ENCODE data around the gene KRT9.

The KRT9 gene

DNA sequence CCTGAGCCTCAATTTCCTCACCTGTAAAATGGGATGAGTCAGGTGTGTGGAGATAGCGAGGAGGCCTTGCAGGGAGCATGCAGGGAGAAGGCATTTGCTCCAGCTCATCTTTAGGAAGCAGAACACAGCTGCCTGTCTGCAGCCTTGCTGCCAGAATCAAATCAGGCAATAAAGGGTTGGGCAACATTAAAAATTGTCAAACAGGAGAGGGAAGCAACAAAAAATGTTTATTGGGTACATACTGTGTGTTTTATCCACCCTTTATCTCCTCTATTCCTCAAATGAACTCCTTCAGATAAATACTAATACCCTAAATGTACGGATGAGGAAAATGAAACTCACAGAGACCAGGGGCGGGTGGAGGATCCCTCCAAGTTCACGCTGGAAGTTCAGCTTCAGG, 28.5 kb upstream of the KRT9 start:
- Histone ChIP-seq H3K4me3 (ENCODE audit: low read depth in 1 of 2, low read length in 2 of 2) (no peak overlapping the region), H3K9ac (ENCODE audit: low read depth in 1 of 2, low read length in 2 of 2) (no peak overlapping the region), H3K36me3 (ENCODE audit: control insufficient read depth in 1 of 2, insufficient read depth in 2 of 2, low read length in 2 of 2) (no peaks in the 10 kb centered on the region), H3K27me3 (ENCODE audit: control insufficient read depth in 1 of 2, insufficient read depth in 2 of 2, low read length in 2 of 2) (peaks cover 0 to 2% of the 10 kb centered on the region in 2 donors), H3K4me1 (ENCODE audit: control insufficient read depth in 1 of 2, insufficient read depth in 2 of 2, low read length in 2 of 2) (no peaks in the 10 kb centered on the region), H3K9me3 (ENCODE audit: control insufficient read depth in 1 of 2, low read length in 2 of 2) (no peaks in the 10 kb centered on the region), H3K27ac (ENCODE audit: low read depth, low read length) (no peak overlapping the region)

DNA sequence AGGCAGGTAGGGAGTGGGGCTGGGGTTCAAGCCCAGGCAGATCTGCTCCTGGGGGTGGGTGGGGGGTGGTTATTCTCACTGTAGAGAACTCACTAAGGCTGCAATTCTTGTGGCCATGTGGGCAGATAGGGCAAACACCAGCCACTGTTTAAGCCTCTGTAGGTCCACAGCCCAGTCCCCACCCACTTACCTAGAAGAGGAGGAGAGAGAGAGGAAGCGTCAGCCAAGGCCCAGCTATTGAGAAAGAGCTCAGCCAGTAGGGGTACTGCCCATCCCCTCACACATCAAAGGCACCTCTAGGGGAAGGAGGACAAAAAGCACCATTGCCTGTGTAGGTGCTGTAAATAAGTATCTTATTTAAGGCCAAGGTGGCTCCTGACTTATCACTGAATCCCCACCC, 27.8 kb upstream of the KRT9 start:
- H3K27ac ChIP-seq (ENCODE audit: low read depth, low read length) = no peak overlapping the region
- H3K36me3 ChIP-seq (ENCODE audit: control insufficient read depth in 1 of 2, insufficient read depth in 2 of 2, low read length in 2 of 2) = no peaks in the 10 kb centered on the region
- H3K4me1 ChIP-seq (ENCODE audit: control insufficient read depth in 1 of 2, insufficient read depth in 2 of 2, low read length in 2 of 2) = no peaks in the 10 kb centered on the region
- H3K4me3 ChIP-seq (ENCODE audit: low read depth in 1 of 2, low read length in 2 of 2) = no peak overlapping the region
- H3K9ac ChIP-seq (ENCODE audit: low read depth in 1 of 2, low read length in 2 of 2) = no peak overlapping the region
- H3K9me3 ChIP-seq (ENCODE audit: control insufficient read depth in 1 of 2, low read length in 2 of 2) = no peaks in the 10 kb centered on the region
- peaks cover 0 to 2% of the 10 kb centered on the region in 2 donors for H3K27me3 ChIP-seq (ENCODE audit: control insufficient read depth in 1 of 2, insufficient read depth in 2 of 2, low read length in 2 of 2)

DNA sequence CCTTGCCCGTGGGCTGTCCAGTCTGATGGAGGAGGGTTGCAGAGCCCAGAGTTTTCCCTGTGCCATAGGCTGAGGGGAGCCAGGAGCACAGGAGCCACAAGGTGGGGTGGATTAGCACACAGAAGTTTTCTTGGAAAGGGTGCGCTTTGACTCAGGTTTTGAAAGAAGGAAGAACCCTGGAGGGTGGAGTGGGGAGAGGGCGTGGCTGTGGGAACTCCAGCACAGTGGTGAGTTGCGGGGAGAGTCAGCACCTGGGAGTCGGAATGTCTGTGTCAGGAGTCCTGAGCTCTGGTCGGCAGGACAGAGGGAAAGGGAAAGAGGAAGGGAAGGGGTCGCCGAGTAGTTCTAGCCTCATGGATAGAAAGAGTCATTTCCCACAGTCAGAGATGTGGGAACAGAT, 23.7 kb upstream of the KRT9 start:
- Histone ChIP-seq H3K27ac (ENCODE audit: low read depth, low read length) (no peak overlapping the region), H3K4me3 (ENCODE audit: low read depth in 1 of 2, low read length in 2 of 2) (no peak overlapping the region), H3K27me3 (ENCODE audit: control insufficient read depth in 1 of 2, insufficient read depth in 2 of 2, low read length in 2 of 2) (no peaks in the 10 kb centered on the region), H3K9me3 (ENCODE audit: control insufficient read depth in 1 of 2, low read length in 2 of 2) (no peaks in the 10 kb centered on the region), H3K36me3 (ENCODE audit: control insufficient read depth in 1 of 2, insufficient read depth in 2 of 2, low read length in 2 of 2) (no peaks in the 10 kb centered on the region), H3K4me1 (ENCODE audit: control insufficient read depth in 1 of 2, insufficient read depth in 2 of 2, low read length in 2 of 2) (no peaks in the 10 kb centered on the region), H3K9ac (ENCODE audit: low read depth in 1 of 2, low read length in 2 of 2) (no peak overlapping the region)

DNA sequence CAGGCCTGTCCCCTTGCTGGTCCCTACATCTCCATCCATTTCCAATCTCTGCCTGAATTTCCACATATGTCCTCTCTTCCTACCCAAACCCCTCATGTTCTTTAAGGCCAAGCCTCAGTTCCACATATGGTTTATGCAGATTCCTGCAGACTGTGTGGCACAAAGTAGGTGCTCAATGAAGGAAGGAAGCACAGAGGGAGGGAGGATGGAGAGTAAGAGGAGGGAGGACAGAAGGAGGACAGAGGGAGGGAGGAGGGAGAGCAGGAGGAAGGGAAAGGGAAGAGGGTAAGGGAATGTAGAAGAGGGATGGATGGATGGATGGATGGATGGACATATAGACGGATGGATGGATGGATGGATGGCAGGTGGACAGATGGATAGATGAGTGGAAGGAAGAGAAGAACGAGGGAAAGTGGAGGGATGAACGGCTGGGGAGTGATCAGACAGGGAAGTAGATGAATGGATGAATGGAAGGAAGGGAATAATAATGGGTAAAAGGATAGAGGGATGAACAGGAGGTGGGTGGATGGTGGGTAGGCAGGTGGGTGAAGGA, 22.6 kb upstream of the KRT9 start:
- no peaks in the 10 kb centered on the region for H3K27me3 ChIP-seq (ENCODE audit: control insufficient read depth in 1 of 2, insufficient read depth in 2 of 2, low read length in 2 of 2)
- H3K36me3 ChIP-seq (ENCODE audit: control insufficient read depth in 1 of 2, insufficient read depth in 2 of 2, low read length in 2 of 2) = no peaks in the 10 kb centered on the region
- H3K4me3 ChIP-seq (ENCODE audit: low read depth in 1 of 2, low read length in 2 of 2) = no peak overlapping the region
- no peaks in the 10 kb centered on the region for H3K4me1 ChIP-seq (ENCODE audit: control insufficient read depth in 1 of 2, insufficient read depth in 2 of 2, low read length in 2 of 2)
- H3K27ac ChIP-seq (ENCODE audit: low read depth, low read length) = no peak overlapping the region
- H3K9me3 ChIP-seq (ENCODE audit: control insufficient read depth in 1 of 2, low read length in 2 of 2) = no peaks in the 10 kb centered on the region
- H3K9ac ChIP-seq (ENCODE audit: low read depth in 1 of 2, low read length in 2 of 2) = no peak overlapping the region

DNA sequence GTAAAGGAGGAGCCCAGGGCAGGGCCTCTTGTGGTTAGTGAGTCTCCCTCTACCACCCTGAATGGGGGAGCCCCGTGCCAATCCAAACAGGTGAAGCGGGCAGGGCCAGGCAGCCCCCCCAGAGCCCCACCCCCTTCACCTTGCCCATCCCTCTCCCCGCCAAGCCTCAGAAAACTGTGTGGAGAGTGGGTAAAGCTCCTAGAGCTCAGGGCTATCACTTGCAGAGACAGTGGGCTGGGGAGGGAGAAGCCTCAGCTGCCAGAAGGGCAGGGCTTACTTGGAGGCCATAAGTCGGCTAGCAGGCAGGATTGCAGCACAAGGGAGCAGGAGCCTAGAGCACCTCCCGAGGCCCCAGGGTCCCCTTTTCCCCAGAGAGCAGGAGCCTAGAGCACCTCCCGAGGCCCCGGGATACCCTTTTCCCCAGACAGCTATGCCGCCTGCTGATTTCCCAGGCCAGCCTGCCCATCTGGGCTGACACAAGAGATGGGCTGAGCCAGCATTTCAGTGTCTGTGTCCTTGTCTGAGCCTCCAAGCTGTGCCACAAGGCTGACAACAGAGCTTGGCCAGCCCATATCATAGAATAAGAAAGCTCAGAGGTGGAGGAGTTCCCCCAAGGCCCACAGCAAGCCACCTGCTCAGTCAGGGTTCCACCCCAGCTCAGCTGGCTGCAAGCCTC, 21.6 kb upstream of the KRT9 start:
- Histone ChIP-seq H3K27ac (ENCODE audit: low read depth, low read length) (no peak overlapping the region), H3K9me3 (ENCODE audit: control insufficient read depth in 1 of 2, low read length in 2 of 2) (no peaks in the 10 kb centered on the region), H3K27me3 (ENCODE audit: control insufficient read depth in 1 of 2, insufficient read depth in 2 of 2, low read length in 2 of 2) (no peaks in the 10 kb centered on the region), H3K9ac (ENCODE audit: low read depth in 1 of 2, low read length in 2 of 2) (no peak overlapping the region), H3K36me3 (ENCODE audit: control insufficient read depth in 1 of 2, insufficient read depth in 2 of 2, low read length in 2 of 2) (no peaks in the 10 kb centered on the region), H3K4me1 (ENCODE audit: control insufficient read depth in 1 of 2, insufficient read depth in 2 of 2, low read length in 2 of 2) (no peaks in the 10 kb centered on the region), H3K4me3 (ENCODE audit: low read depth in 1 of 2, low read length in 2 of 2) (no peak overlapping the region)

DNA sequence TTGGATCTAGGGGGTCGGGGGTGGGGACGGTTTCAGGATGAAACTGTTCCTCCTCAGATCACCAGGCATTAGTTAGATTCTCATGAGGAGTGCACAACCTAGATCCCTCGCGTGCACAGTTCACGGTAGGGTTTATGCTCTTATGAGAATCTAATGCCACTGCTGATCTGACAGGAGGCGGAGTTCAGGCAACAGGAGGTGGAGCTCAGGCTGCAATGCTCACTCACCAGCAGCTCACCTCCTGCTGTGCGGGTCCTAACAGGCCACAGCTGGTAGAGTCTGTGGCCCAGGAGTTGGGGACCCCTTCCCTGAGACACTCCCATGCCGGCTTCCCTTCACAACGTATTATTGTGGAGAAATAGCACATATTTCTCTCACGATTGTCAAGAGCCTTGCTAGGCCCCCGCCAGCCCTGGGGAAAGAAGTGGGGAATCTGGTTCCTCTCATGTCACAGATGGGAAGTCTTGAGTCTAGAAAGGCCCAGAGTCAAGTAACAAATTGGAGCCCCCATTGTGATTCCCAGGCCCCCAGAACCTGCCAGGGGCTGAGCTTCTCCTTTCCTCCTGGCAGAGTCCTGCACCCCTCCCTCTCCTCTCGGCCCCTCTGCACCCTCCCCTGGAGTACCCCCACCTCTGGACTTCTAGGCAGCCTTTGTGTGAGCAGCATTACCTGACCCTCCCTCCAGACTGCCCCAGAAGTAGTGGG, 20.9 kb upstream of the KRT9 start:
- Histone ChIP-seq H3K27me3 (ENCODE audit: control insufficient read depth in 1 of 2, insufficient read depth in 2 of 2, low read length in 2 of 2) (no peaks in the 10 kb centered on the region), H3K9me3 (ENCODE audit: control insufficient read depth in 1 of 2, low read length in 2 of 2) (no peaks in the 10 kb centered on the region), H3K4me3 (ENCODE audit: low read depth in 1 of 2, low read length in 2 of 2) (no peak overlapping the region), H3K36me3 (ENCODE audit: control insufficient read depth in 1 of 2, insufficient read depth in 2 of 2, low read length in 2 of 2) (no peaks in the 10 kb centered on the region), H3K4me1 (ENCODE audit: control insufficient read depth in 1 of 2, insufficient read depth in 2 of 2, low read length in 2 of 2) (no peaks in the 10 kb centered on the region), H3K9ac (ENCODE audit: low read depth in 1 of 2, low read length in 2 of 2) (no peak overlapping the region), H3K27ac (ENCODE audit: low read depth, low read length) (no peak overlapping the region)

DNA sequence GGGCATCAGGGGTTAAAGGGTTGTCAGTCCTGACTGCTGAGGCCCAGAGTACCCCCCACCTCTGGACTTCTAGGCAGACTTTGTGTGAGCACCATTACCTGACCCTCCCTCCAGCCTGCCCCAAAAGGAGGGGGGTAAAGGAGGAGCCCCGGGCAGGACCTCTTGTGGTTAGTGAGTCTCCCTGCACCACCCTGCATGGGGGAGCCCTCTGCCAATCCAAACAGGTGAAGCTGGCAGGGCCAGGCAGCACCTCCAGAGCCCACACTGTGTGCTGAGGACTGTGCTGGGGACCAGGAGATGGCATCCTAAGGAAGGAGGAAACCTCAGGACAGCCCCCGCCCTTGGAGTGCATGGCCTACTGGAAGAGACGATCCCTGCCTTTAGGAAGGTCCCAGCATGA, 17.4 kb upstream of the KRT9 start:
- no peaks in the 10 kb centered on the region for H3K27me3 ChIP-seq (ENCODE audit: control insufficient read depth in 1 of 2, insufficient read depth in 2 of 2, low read length in 2 of 2)
- H3K4me3 ChIP-seq (ENCODE audit: low read depth in 1 of 2, low read length in 2 of 2) = no peak overlapping the region
- peaks cover 0 to 7% of the 10 kb centered on the region in 2 donors for H3K4me1 ChIP-seq (ENCODE audit: control insufficient read depth in 1 of 2, insufficient read depth in 2 of 2, low read length in 2 of 2)
- H3K9me3 ChIP-seq (ENCODE audit: control insufficient read depth in 1 of 2, low read length in 2 of 2) = no peaks in the 10 kb centered on the region
- no peak overlapping the region for H3K9ac ChIP-seq (ENCODE audit: low read depth in 1 of 2, low read length in 2 of 2)
- H3K36me3 ChIP-seq (ENCODE audit: control insufficient read depth in 1 of 2, insufficient read depth in 2 of 2, low read length in 2 of 2) = no peaks in the 10 kb centered on the region
- H3K27ac ChIP-seq (ENCODE audit: low read depth, low read length) = no peak overlapping the region

DNA sequence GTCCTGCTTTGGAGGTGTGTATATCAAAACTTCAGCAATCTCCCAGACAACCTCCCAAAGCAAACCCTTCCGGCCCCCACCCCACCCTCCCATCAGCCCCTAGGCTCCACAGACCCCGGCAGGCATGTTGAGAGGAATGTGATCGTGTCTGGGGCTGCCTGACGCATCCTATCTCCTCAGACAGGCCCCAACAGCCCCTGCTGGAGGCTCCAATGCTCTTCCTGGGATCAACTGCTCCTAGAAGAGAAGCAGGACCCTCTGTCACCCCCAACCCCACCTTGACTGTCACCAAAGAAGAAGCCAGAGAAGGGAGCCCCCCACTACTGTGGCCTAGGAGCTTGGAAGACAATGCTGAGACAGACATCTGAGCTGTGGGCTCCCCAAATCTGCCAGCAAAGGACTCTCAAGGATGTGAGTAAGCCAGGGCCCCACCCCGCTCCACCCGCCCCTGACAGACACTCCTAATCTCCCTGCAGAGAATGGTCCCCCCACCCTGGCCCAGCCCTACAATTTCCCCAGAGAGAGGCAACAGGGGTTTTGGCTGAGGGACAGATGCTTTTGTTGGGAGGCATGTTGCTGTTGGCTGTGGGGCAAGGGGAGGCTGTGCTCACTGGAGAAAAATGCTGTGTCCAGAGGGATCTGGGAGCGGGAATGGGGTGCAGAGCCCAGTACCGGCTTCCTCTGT, 16.4 kb upstream of the KRT9 start:
- Histone ChIP-seq H3K9me3 (ENCODE audit: control insufficient read depth in 1 of 2, low read length in 2 of 2) (no peaks in the 10 kb centered on the region), H3K27ac (ENCODE audit: low read depth, low read length) (no peak overlapping the region), H3K4me1 (ENCODE audit: control insufficient read depth in 1 of 2, insufficient read depth in 2 of 2, low read length in 2 of 2) (peaks cover 0 to 15% of the 10 kb centered on the region in 2 donors), H3K27me3 (ENCODE audit: control insufficient read depth in 1 of 2, insufficient read depth in 2 of 2, low read length in 2 of 2) (no peaks in the 10 kb centered on the region), H3K4me3 (ENCODE audit: low read depth in 1 of 2, low read length in 2 of 2) (no peak overlapping the region), H3K9ac (ENCODE audit: low read depth in 1 of 2, low read length in 2 of 2) (no peak overlapping the region), H3K36me3 (ENCODE audit: control insufficient read depth in 1 of 2, insufficient read depth in 2 of 2, low read length in 2 of 2) (no peaks in the 10 kb centered on the region)

DNA sequence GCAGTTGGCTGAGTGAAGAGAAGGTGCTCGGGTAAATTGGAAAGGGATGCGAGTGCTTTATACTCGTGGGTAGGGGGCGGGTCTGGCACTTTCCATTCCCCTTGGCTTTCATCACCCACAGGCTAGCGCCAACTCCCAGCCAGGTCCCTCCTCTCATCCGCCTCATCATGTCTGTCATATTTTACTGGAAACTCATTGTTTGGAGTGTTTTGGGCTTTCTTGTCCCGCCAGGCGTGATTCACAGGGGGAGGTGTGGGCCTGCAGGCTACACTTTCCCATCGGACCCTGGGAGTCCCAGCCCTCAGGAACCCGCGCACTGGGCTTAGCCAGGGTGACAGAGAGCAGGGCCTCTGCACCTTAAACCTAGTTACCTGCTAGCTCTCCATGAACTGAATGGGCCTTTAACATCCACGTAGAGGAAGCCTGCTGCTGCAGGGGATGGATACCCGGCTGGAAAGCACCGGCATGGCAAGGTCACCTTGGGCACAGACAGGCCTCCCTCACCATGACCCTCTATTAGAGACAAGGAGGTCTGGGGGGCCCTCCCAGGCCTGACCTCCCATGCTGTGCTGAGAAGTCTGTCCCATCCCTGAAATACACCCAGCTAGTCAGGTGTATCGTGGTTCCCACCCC, 15.1 kb upstream of the KRT9 start, which contains the start of gene KRT14:
KRT14 (minus strand) TSS at position 33 of the 633 bp plus-strand sequence. CDS start 61 bp downstream, outside the sequence.
- Histone ChIP-seq H3K9ac (ENCODE audit: low read depth in 1 of 2, low read length in 2 of 2) (no peak within 1 kb of the TSS), H3K9me3 (ENCODE audit: control insufficient read depth in 1 of 2, low read length in 2 of 2) (no peaks in the 10 kb centered on the region), H3K36me3 (ENCODE audit: control insufficient read depth in 1 of 2, insufficient read depth in 2 of 2, low read length in 2 of 2) (no peaks in the 10 kb centered on the region), H3K4me3 (ENCODE audit: low read depth in 1 of 2, low read length in 2 of 2) (no peak within 1 kb of the TSS), H3K27me3 (ENCODE audit: control insufficient read depth in 1 of 2, insufficient read depth in 2 of 2, low read length in 2 of 2) (no peaks in the 10 kb centered on the region), H3K27ac (ENCODE audit: low read depth, low read length) (no peak within 1 kb of the TSS), H3K4me1 (ENCODE audit: control insufficient read depth in 1 of 2, insufficient read depth in 2 of 2, low read length in 2 of 2) (peaks cover 0 to 24% of the 10 kb centered on the region in 2 donors)
